WI38 (cell line): ENCODE measurements around the gene PHAF1.

ENCODE experiments used
- H3K4me3 ChIP-seq: 2 replicates; pipeline ENCODE4 v1.5.1; 2011; ENCODE audit warnings: low read depth, mild to moderate bottlenecking, control low read depth, low read length
- CTCF ChIP-seq: IDR thresholded peaks from 2 replicates; pipeline ENCODE4 v1.5.1; 2012; ENCODE audit warnings: low read depth, mild to moderate bottlenecking, control low read depth, low read length

The PHAF1 gene

GRCh38 chr16:67146523-67147357 is 37.0 kb downstream of the PHAF1 start:
- no peak for TF ChIP-seq CTCF
- no peak overlapping the region for H3K4me3 ChIP-seq

- H3K4me3 ChIP-seq = no peak overlapping the region
- TF ChIP-seq CTCF = no peak
These were observed 37.8 kb downstream of the PHAF1 start for GRCh38 chr16:67147437-67148140.

DNA sequence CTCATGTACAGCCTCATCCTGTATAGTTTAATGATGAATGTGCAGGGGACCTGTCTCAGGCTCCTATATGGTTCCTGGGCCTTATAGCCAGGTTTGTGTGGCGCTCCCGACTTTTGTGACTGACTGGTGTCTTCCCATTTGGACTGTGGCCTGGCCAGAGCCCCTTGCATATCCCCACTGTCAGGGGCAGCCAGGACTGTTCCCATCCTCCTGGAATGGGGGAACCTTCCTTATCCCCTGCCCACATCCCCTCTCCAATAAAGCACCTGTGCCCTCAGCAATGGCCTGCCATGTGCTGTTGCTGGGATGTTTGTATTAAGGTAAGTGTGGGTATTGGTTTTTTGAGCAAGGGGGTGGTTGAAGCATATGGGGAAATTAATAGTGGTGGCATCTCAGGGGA is 38.5 kb downstream of the PHAF1 start:
- no peak for TF ChIP-seq CTCF
- H3K4me3 ChIP-seq = no peak overlapping the region

DNA sequence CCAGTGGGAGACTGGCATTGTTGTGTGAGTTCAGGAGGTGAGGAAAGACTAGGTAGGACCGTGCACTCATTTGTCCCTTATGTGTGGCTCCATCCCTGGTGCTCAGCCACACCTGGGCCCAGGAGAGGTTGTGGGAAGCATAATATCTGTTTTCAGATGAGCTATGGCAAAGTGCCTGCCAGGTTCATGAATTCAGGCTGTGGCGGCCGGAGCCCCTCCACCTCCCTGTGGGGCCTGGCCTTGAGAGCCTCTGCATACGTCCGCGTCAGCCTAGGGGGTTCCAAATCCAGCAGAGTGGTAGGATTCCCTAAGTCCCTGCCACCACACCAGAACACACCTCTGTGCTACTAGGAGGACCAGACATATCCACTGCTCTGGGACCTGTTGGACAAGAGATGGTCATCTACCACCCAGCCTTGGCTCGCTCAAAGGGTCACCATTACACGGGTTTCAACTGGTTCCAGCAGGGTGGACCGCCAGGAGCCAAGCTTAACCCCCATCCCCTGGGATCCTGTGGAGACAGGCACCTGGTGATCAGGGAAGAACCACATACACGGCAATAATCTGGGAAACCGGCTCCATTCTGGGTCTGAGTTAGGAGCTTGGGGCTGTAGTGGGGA is 39.0 kb downstream of the PHAF1 start:
- no peak overlapping the region for H3K4me3 ChIP-seq
- TF ChIP-seq CTCF = no peak

DNA sequence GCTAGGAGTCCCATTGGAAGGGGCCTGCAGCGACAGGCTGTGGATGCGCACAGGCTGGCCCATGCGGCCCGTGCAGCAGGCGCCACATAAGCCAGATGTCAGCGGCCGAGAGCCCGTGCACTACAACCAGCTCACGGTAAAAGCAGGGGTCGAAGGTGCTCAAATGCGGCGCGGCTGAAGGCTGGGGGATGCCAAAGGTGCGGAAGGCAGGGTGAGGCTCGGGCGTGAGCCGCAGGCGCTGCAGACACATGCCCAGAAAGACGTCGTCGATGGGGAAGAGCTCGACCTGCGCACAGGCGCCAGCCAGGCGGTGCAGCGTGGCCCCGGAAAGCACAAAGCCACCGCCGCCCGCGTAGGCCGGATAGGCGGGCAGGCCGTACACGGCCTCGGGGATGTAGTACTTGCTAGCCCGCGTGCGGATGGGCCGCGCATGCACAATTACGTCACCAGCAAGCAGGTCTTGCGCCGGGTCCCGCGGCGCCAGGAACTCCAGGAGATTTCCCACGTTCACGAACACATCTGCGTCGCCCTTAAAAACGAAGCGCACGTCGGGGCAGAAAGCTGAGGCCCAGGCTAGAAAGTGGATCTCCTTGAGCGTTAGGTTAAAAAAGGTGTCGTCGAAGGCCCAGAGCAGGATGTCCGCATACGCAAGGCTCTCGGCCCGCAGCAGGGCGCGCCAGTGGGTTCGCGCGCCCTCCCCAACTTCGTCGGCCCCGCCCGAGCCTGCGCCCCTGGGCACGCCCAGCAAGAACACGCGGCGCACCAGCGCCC is 39.7 kb downstream of the PHAF1 start:
- no peak for TF ChIP-seq CTCF
- H3K4me3 ChIP-seq = no peak overlapping the region

DNA sequence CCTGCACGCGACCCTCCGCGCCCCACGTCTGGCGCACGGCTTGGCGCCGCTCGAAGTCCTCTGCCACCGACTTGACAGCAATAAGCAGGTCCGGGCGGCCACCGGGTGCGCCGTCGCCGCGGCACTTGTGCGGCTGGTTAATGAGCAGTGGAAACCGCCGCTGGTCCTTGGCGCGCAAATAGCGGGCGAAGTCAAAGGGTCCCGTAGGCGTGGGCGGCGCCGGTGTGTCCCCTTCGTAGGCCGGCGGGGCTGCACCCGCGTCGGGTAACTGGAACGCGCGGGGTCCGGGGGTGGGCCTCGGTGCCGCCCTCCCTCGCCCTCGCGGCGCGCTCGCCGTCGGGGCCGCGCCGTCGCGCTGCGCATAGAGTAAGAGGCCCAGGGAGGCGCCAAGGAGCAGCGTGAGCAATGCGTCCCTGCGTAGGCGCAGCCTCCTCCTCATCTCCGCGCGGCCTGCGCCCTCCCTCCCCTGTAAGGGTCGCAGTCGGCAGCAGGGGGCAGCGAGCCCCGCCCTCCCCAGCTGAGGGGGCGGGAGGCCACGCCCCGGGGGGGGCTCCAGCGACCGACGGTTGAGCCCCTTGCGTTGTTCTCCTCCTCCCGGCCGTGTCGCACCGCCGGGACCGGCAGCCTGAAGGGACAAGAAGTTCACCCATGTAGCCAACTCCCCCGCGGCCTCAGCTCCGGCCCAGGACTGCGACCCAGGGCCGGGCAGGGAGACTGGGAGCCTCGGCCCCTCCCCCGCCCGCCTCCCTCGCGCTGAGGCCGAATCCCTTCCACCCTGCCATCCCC is 40.5 kb downstream of the PHAF1 start:
- no peak for TF ChIP-seq CTCF

More for the DNA sequence above, 40.5 kb downstream of the PHAF1 start:
- H3K4me3 ChIP-seq = peak overlapping the region; percentile 72
